Type B pancreatic cell (in vitro differentiated cells): ENCODE results near the gene HBEGF. TPM values are rescaled to one million over a fixed set of nuclear protein-coding genes. Genes with fewer than 3 reads are reported as not detected.
"Not testable (repeated sequence)": the region's sequence is repeated elsewhere in the genome, so short reads cannot be mapped to it uniquely, and the experiment has no call there.

Experiments
- DNase-seq: peaks from one replicate; pipeline ENCODE4 v3.0.0; 2021; ENCODE audit warnings: mixed read lengths; ENCODE audit not compliant: unreplicated experiment; ENCODE audit errors: extremely low spot score
- H3K27ac Mint-ChIP-seq: 2 replicates; pipeline ENCODE4 v1.8.0; 2021; ENCODE audit warnings: mild to moderate bottlenecking, mixed read lengths
- H3K27me3 Mint-ChIP-seq: 2 replicates; pipeline ENCODE4 v1.8.0; 2021; ENCODE audit warnings: mixed read lengths
- H3K36me3 Mint-ChIP-seq: 2 replicates; pipeline ENCODE4 v1.8.0; 2021; ENCODE audit warnings: mixed read lengths
- H3K4me1 Mint-ChIP-seq: one replicate; pipeline ENCODE4 v1.8.0; 2021; ENCODE audit warnings: mixed read lengths; ENCODE audit not compliant: unreplicated experiment
- H3K4me3 Mint-ChIP-seq: 2 replicates; pipeline ENCODE4 v1.8.0; 2021; ENCODE audit warnings: mild to moderate bottlenecking, mixed read lengths
- H3K9me3 Mint-ChIP-seq: 2 replicates; pipeline ENCODE4 v1.8.0; 2021; ENCODE audit warnings: mixed read lengths
- CTCF ChIP-seq: fragments of 200-600 bp; sonication (generic); conservative IDR thresholded peaks from 2 replicates; pipeline ENCODE4 v1.5.0; 2021; ENCODE audit warnings: antibody characterized with exemption, mild to moderate bottlenecking
- total RNA-seq: library from RNA; stranded (reverse); gene quantifications from 2 replicates; pipeline ENCODE4 v1.2.1, GENCODE V29; 2021; ENCODE audit warnings: low replicate concordance

HBEGF gene
- total RNA-seq, 1 donor from 2014 or later, result 4.7 TPM

GRCh38 chr5:140345919-140346347 lies 470 bp downstream of the HBEGF start:
- DNase-seq, result no peak
- Mint-ChIP-seq H3K4me3 (peak overlapping the region; percentile 88), H3K4me1 (peaks cover 19% of the 10 kb centered on the region), H3K9me3 (no peaks in the 10 kb centered on the region), H3K27ac (peak overlapping the region; percentile 54), H3K36me3 (no peaks in the 10 kb centered on the region), H3K27me3 (peaks cover 50% of the 10 kb centered on the region)
- TF ChIP-seq CTCF, result peak; percentile 11

- H3K27ac Mint-ChIP-seq, result no peak overlapping the region
- peak overlapping the region; percentile 88 for H3K4me3 Mint-ChIP-seq
- peaks cover 24% of the 10 kb centered on the region for H3K4me1 Mint-ChIP-seq
- TF ChIP-seq CTCF, result no peak
- H3K36me3 Mint-ChIP-seq, result no peaks in the 10 kb centered on the region
- H3K27me3 Mint-ChIP-seq, result peaks cover 42% of the 10 kb centered on the region
- H3K9me3 Mint-ChIP-seq, result no peaks in the 10 kb centered on the region
- no peak for DNase-seq
These were observed 1.6 kb downstream of the HBEGF start for GRCh38 chr5:140344683-140345423.

- not testable (repeated sequence) for DNase-seq, H3K27ac Mint-ChIP-seq, H3K4me3 Mint-ChIP-seq, H3K9me3 Mint-ChIP-seq, H3K36me3 Mint-ChIP-seq
- Mint-ChIP-seq H3K4me1 (peaks cover 24% of the 10 kb centered on the region), H3K27me3 (peaks cover 34% of the 10 kb centered on the region)
These were observed 2.6 kb downstream of the HBEGF start for GRCh38 chr5:140343849-140344248.

- TF ChIP-seq CTCF, result no peak
- no peak overlapping the region for H3K4me3 Mint-ChIP-seq
- peaks cover 29% of the 10 kb centered on the region for H3K27me3 Mint-ChIP-seq
- H3K36me3 Mint-ChIP-seq, result no peaks in the 10 kb centered on the region
- peaks cover 18% of the 10 kb centered on the region for H3K4me1 Mint-ChIP-seq
- no peaks in the 10 kb centered on the region for H3K9me3 Mint-ChIP-seq
- H3K27ac Mint-ChIP-seq, result no peak overlapping the region
- no peak for DNase-seq
These were observed 3.5 kb downstream of the HBEGF start for GRCh38 chr5:140342896-140343295.

GRCh38 chr5:140342287-140342686 lies 4.1 kb downstream of the HBEGF start:
- TF ChIP-seq CTCF, result no peak

GRCh38 chr5:140341591-140341990 lies 4.8 kb downstream of the HBEGF start:
- H3K27me3 Mint-ChIP-seq, result peaks cover 25% of the 10 kb centered on the region
- H3K27ac Mint-ChIP-seq, result no peak overlapping the region
- no peak for TF ChIP-seq CTCF
- H3K36me3 Mint-ChIP-seq, result no peaks in the 10 kb centered on the region
- DNase-seq, result no peak
- H3K4me1 Mint-ChIP-seq, result peaks cover 9% of the 10 kb centered on the region
- no peak overlapping the region for H3K4me3 Mint-ChIP-seq
- H3K9me3 Mint-ChIP-seq, result no peaks in the 10 kb centered on the region

More at GRCh38 chr5:140342287-140342686, 4.1 kb downstream of the HBEGF start:
- H3K36me3 Mint-ChIP-seq, result no peaks in the 10 kb centered on the region
- peaks cover 15% of the 10 kb centered on the region for H3K4me1 Mint-ChIP-seq
- H3K9me3 Mint-ChIP-seq, result no peaks in the 10 kb centered on the region
- peaks cover 29% of the 10 kb centered on the region for H3K27me3 Mint-ChIP-seq
- DNase-seq, result no peak
- H3K27ac Mint-ChIP-seq, result no peak overlapping the region
- H3K4me3 Mint-ChIP-seq, result no peak overlapping the region
